GM12878 (cell line): ENCODE data around the gene SCYL1. TPM values are rescaled to one million over a fixed set of nuclear protein-coding genes. Genes with fewer than 3 reads are reported as not detected.

Experiments used
- ATAC-seq: fragments of 200-7000 bp; cut with Tn5 transposase; 3 replicates; pipeline ENCODE4 v1.9.1; 2020; ENCODE audit warnings: mild to moderate bottlenecking, moderate library complexity
- BruUV-seq: library from RNA; stranded (reverse); fragments of 400-500 nt; replicated peaks from 2 replicates; lab custom pipeline; 2021; lab: Mats Ljungman, UMichigan
- CTCF ChIA-PET: fragments of 300-600 bp; sonication (Branson Sonifier 250); formaldehyde crosslinking; extraction: SDS; loops from one replicate; lab custom pipeline; 2021; ENCODE audit warnings: inconsistent platforms; lab: Yijun Ruan, JAX
- POLR2A ChIA-PET: fragments of 350-600 bp; formaldehyde crosslinking; extraction: SDS; loops from one replicate; lab custom pipeline; 2021; ENCODE audit warnings: inconsistent platforms; lab: Charles Lee
- RAD21 ChIA-PET: fragments of 300-600 bp; sonication (Branson Sonifier 250); formaldehyde crosslinking; loops from one replicate; lab custom pipeline; 2023; ENCODE audit warnings: antibody characterized with exemption; ENCODE audit not compliant: unreplicated experiment; lab: Charles Lee
- SMC1A ChIA-PET: fragments of 300-600 bp; sonication (Branson Sonifier 250); formaldehyde crosslinking; loops from one replicate; lab custom pipeline; 2023; ENCODE audit not compliant: unreplicated experiment, uncharacterized antibody; lab: Charles Lee
- DNase-seq: peaks from one replicate; pipeline ENCODE4 v3.0.0-alpha.2; 2011; ENCODE audit warnings: low read depth, low spot score
- FAIRE-seq: peaks from 3 replicates; lab custom pipeline; 2011; peaks lifted over from hg19 to GRCh38; lab: Jason Lieb, UNC
- H2AFZ ChIP-seq: 2 replicates; pipeline ENCODE4 v1.6.0; 2011; ENCODE audit warnings: low read depth, low read length, control low read depth; ENCODE audit not compliant: control insufficient read depth
- H3K27ac ChIP-seq: 2 replicates; pipeline ENCODE4 v1.5.1; 2011; ENCODE audit warnings: control low read depth; ENCODE audit not compliant: control insufficient read depth, insufficient read depth
- H3K27me3 ChIP-seq, 2 experiments: replicated peaks in 1 of 2; 2 replicates each; pipeline versions ENCODE4 v1.6.0 to v1.6.1; 2011; ENCODE audit warnings: low read length in 1 of 2; ENCODE audit not compliant: control insufficient read depth in 2 of 2, insufficient read depth in 2 of 2
- H3K36me3 ChIP-seq, 2 experiments: 2 replicates each; pipeline ENCODE4 v1.5.1; 2011; ENCODE audit warnings: low read length in 1 of 2; ENCODE audit not compliant: control insufficient read depth in 2 of 2, insufficient read depth in 2 of 2
- H3K4me1 ChIP-seq: 2 replicates; pipeline ENCODE4 v1.6.1; 2011; ENCODE audit warnings: mild to moderate bottlenecking, low read length, moderate library complexity, mixed read lengths; ENCODE audit not compliant: control insufficient read depth, insufficient read depth
- H3K4me2 ChIP-seq: 2 replicates; pipeline ENCODE4 v1.6.0; 2011; ENCODE audit warnings: control low read depth; ENCODE audit not compliant: control insufficient read depth, insufficient read depth
- H3K4me3 ChIP-seq: fragments of 200-600 bp; sonication (generic); 2 replicates; pipeline ENCODE4 v1.5.1; 2016
- H3K79me2 ChIP-seq: 2 replicates; pipeline ENCODE4 v1.6.0; 2011; ENCODE audit warnings: low read length; ENCODE audit not compliant: control insufficient read depth, insufficient read depth
- H3K9ac ChIP-seq: 2 replicates; pipeline ENCODE4 v1.8.0; 2011; ENCODE audit warnings: low read length, control low read depth, mixed read lengths; ENCODE audit not compliant: control insufficient read depth, insufficient read depth
- H3K9me3 ChIP-seq: replicated peaks from 3 replicates; pipeline ENCODE4 v1.5.1; 2011; ENCODE audit warnings: mild to moderate bottlenecking, low read length; ENCODE audit not compliant: control insufficient read depth, insufficient read depth
- H4K20me1 ChIP-seq: 2 replicates; pipeline ENCODE4 v1.6.0; 2011; ENCODE audit not compliant: control insufficient read depth, insufficient read depth
- PML ChIP-seq: IDR thresholded peaks from 2 replicates; pipeline ENCODE4 v1.6.1; 2012; ENCODE audit warnings: low read length, inconsistent platforms
- POLR2AphosphoS5 ChIP-seq: IDR thresholded peaks from 2 replicates; pipeline ENCODE4 v1.6.1; 2011; ENCODE audit warnings: mild to moderate bottlenecking, low read length, inconsistent platforms
- WGBS: methylation state at CpG from one replicate; pipeline ENCODE4 v1.1.6; 2016; ENCODE audit warnings: low lambda C conversion rate; ENCODE audit not compliant: insufficient replicate concordance, insufficient coverage; ENCODE audit errors: missing lambda C conversion rate; 5-methylcytosine and 5-hydroxymethylcytosine counted together
- in situ Hi-C: fragments of 300-500 bp; cut with MboI; formaldehyde crosslinking; loops from 9 replicates; pipeline ENCODE4 v1.14.3; 2018; ENCODE audit warnings: mixed read lengths
- intact Hi-C: fragments of 100-400 bp; cut with micrococcal nuclease; formaldehyde crosslinking; loops from one replicate; pipeline ENCODE4 v1.14.2; 2022; ENCODE audit not compliant: unreplicated experiment
- polyA plus RNA-seq, 11 experiments: library from polyadenylated mRNA; depleted of rRNA in 4 of 11; unstranded in 6 of 11; stranded (reverse) in 5 of 11; fragments of >200 nt; fragmentation: Nextera tagmentation in 4 of 11; fragmentation: Illumina TruSeq in 1 of 11; extraction: Ambion mirVana in 4 of 11; extraction: Trizol in 1 of 11; gene quantifications; 1 replicate in 1 of 11; 2 replicates in 10 of 11; pipeline versions ENCODE4 v1.2.1 to v1.2.3, GENCODE V29; 2011 to 2016; ENCODE audit warnings: inconsistent platforms in 2 of 11, missing spikeins in 2 of 11, low read depth in 1 of 11
- total RNA-seq, 4 experiments: library from RNA; depleted of rRNA in 3 of 4; stranded (reverse); fragments of >200 nt in 3 of 4; fragmentation: Illumina TruSeq in 1 of 4; extraction: Trizol in 1 of 4; gene quantifications; 2 replicates each; pipeline versions ENCODE4 v1.2.1 to v1.2.3, GENCODE V29; 2013 to 2021
- TF ChIP-seq, protein P1 (sequence below): IDR thresholded peaks from 2 replicates; pipeline ENCODE4 v1.6.1; 2011; ENCODE audit warnings: mild to moderate bottlenecking, low read depth, low read length, moderate library complexity; ENCODE audit not compliant: insufficient replicate concordance

The SCYL1 gene
- total and polyA plus RNA-seq, 10 of the 15 experiments (the other 5 are each of a cell fraction or from before 2014, with no cell fraction given): 0.80 to 82.7 (median 51.2) TPM

DNA sequence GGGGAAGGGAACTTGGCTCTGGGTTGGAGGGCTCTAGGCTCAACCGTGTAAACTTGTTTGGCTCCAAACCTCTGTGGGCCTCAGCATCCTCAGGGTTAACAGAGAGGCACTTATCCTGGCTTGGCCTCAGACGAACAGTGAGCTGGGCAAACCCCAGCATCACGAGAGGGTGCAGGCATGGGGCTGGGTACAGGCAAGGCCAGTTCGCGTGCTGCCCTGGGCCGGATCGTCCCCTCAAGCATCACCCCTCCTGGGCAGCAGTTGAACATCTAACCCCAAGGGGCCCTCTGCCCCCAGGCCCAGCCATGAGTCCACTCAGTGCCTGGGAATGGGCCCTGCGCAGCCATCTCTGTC lies 52.9 kb downstream of the SCYL1 start:
- H4K20me1 ChIP-seq: no peaks in the 10 kb centered on the region; the same call in 1 of the 2 replicates
- ChIA-PET POLR2A (interaction anchor here (0.7 to 4.9 kb wide), 5 partner anchors 10 to 37 kb away, joined by 4 to 129 read pairs (median 6); partner anchors contain the start of genes MAP3K11 and PCNX3), CTCF (interaction anchor here (1.1 to 5.7 kb wide), 4 partner anchors 10 to 37 kb away, joined by 3 to 130 read pairs (median 5); partner anchors contain the start of gene PCNX3), RAD21 (interaction anchor here (0.9 to 4.0 kb wide), 3 partner anchors 10 to 75 kb away, joined by 3 to 132 read pairs (median 3); no protein-coding TSS in a partner anchor), SMC1A (interaction anchor here (0.6 to 4.2 kb wide), 3 partner anchors 10 to 25 kb away, joined by 3 to 93 read pairs (median 3); no protein-coding TSS in a partner anchor)
- no peak overlapping the region for H2AFZ ChIP-seq
- intact Hi-C loops: no loop called here
- peaks cover 5 to 15% of the 10 kb centered on the region in 2 experiments; a peak in 3 of 4 replicates for H3K36me3 ChIP-seq
- peak overlapping the region; percentile 97 for H3K4me3 ChIP-seq
- no peak for DNase-seq
- peaks cover 55% of the 10 kb centered on the region for H3K79me2 ChIP-seq
- BruUV-seq: no TSS peak
- peak overlapping the region; percentile 88 for H3K9ac ChIP-seq
- WGBS: 68% methylated on average over 8 of the region's 8 CpGs
- H3K27me3 ChIP-seq: no peaks in the 10 kb centered on the region
- in situ Hi-C loops: no loop called here
- no peaks in the 10 kb centered on the region for H3K9me3 ChIP-seq
- TF ChIP-seq POLR2AphosphoS5: peak; percentile 50; the same call in 1 of the 2 replicates
- TF ChIP-seq, protein P1, sequence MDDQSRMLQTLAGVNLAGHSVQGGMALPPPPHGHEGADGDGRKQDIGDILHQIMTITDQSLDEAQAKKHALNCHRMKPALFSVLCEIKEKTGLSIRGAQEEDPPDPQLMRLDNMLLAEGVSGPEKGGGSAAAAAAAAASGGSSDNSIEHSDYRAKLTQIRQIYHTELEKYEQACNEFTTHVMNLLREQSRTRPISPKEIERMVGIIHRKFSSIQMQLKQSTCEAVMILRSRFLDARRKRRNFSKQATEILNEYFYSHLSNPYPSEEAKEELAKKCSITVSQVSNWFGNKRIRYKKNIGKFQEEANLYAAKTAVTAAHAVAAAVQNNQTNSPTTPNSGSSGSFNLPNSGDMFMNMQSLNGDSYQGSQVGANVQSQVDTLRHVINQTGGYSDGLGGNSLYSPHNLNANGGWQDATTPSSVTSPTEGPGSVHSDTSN: no peak
- TF ChIP-seq, all 136 proteins: peak for 1
- Histone ChIP-seq H3K4me2 (peak overlapping the region; percentile 100), H3K27ac (peak overlapping the region; percentile 96), H3K4me1 (peaks cover 23% of the 10 kb centered on the region)
- FAIRE-seq (no peak), ATAC-seq (no peak)

DNA sequence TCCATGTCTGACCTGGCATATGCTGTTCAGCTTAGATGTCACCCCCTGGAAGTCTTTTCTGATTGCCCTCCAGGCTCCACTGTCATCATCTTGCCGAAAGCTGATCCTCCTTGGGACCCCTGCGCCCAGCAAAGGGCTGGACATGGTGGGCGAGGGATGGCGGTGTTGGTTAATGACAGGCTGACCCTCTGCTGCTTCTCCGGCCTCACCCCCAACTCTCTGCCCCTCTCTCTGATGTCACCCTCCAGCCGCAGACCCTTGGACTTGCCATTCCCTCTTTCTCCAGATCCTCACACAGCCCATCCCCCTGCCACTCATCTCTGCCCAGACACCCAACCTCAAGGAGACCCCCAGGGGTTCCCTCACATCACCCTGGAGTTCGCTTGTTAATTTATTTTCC lies 53.3 kb downstream of the SCYL1 start:
- Histone ChIP-seq H3K27me3 (no peaks in the 10 kb centered on the region), H3K27ac (peak overlapping the region; percentile 96), H3K79me2 (peaks cover 51% of the 10 kb centered on the region), H3K36me3 (peaks cover 5 to 15% of the 10 kb centered on the region in 2 experiments; a peak in 3 of 4 replicates), H4K20me1 (no peaks in the 10 kb centered on the region; the same call in 1 of the 2 replicates), H3K9ac (peak overlapping the region; percentile 88), H3K4me3 (0 out of 2 replicates have a peak overlapping the region, but pooled peaks have one; percentile 97), H3K4me1 (peaks cover 22% of the 10 kb centered on the region), H2AFZ (no peak overlapping the region), H3K4me2 (peak overlapping the region; percentile 100), H3K9me3 (no peaks in the 10 kb centered on the region)
- SMC1A ChIA-PET: interaction anchor here (0.6 to 4.2 kb wide), 3 partner anchors 10 to 25 kb away, joined by 3 to 93 read pairs (median 3); no protein-coding TSS in a partner anchor
- RAD21 ChIA-PET: interaction anchor here (0.9 to 4.0 kb wide), 2 partner anchors 10 to 37 kb away, joined by 3 to 132 read pairs; no protein-coding TSS in a partner anchor
- FAIRE-seq (no peak), ATAC-seq (no peak), DNase-seq (no peak)
- in situ Hi-C loops: no loop called here
- CTCF ChIA-PET: interaction anchor here (1.1 to 5.7 kb wide), 2 partner anchors 10 to 16 kb away, joined by 3 to 130 read pairs; no protein-coding TSS in a partner anchor
- 85% methylated on average over 7 of the region's 7 CpGs for WGBS
- POLR2A ChIA-PET: interaction anchor here (0.7 to 4.9 kb wide), 3 partner anchors 10 to 36 kb away, joined by 4 to 129 read pairs (median 34); partner anchors contain the start of genes MAP3K11 and PCNX3
- no TSS peak for BruUV-seq
- no peak for TF ChIP-seq PML
- intact Hi-C loops: no loop called here
